ENCODE results near the gene CAMKMT.
"Not testable (repeated sequence)": the region's sequence is repeated elsewhere in the genome, so short reads cannot be mapped to it uniquely, and the experiment has no call there.

The CAMKMT gene

GRCh38 chr2:44360749-44361329, 908 bp upstream of the CAMKMT start:
- DNase-seq (ENCODE audit: low read depth) = no peak

GRCh38 chr2:44362207-44363015, 664 bp downstream of the CAMKMT start:
- no peak for DNase-seq (ENCODE audit: low read depth)

DNA sequence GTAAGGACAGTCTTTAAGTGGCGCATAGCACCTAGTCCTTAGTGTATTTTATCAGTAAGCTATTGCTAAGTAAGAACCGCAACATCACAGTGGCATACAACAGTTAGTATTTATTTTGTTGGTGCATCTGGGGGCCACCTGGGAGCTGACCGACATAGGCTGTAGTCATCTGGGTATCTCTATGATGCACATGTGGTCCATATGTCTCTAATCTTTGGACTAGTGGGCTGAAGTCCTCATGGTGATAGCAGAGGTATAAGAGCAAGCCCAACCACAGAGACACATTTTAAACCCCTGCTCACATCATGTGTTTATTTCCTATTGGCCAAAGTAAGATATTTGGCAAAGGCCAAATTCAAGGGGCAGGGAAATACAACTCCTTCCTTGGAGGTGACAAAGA, 2.9 kb downstream of the CAMKMT start:
- no peak for DNase-seq (ENCODE audit: low read depth)

- no peak for DNase-seq (ENCODE audit: low read depth)
These were observed 5.8 kb downstream of the CAMKMT start for GRCh38 chr2:44367591-44367990.

- no peak for DNase-seq (ENCODE audit: low read depth)
These were observed 7.6 kb downstream of the CAMKMT start for GRCh38 chr2:44369392-44369791.

DNA sequence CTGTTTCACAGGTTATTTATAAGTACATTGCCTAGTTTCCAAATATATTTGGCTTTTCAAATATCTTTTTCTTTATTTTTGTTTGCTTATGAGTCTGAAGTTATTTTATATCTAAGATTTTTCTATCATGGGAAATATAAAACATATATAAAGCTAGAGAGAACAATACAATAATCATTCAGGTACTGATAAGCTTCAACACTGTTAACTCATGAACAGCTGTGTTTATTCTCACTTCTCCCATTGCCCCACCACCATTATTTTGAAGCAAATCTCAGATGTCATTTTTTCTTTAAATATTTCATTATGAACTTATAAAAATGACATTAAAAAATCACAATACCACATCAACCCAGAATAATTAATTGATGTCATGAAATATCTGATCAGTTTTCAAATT, 9.7 kb downstream of the CAMKMT start:
- DNase-seq (ENCODE audit: low read depth) = no peak

DNA sequence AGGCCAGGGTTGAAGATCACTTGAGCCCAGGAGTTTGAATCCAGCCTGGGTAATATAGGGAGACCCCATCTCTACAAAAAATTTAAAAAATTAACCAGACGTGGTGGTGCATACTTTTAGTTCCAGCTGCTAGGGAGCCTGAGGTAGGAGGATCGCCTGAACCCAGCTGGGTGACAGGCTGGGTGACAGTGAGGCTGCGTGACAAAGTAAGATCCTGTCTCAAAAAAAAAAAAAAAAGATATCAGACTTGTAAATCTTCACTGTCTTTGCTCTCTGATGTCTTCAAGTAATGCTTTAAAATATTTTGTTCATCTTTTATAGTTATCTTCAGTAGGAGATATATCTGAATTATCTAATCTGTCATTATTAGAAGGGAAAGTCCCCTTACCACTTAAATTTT, 10.5 kb downstream of the CAMKMT start:
- DNase-seq (ENCODE audit: low read depth) = no peak

GRCh38 chr2:44377486-44377885, 15.7 kb downstream of the CAMKMT start:
- DNase-seq (ENCODE audit: low read depth) = no peak

GRCh38 chr2:44385226-44385625, 23.5 kb downstream of the CAMKMT start:
- DNase-seq (ENCODE audit: low read depth) = not testable (repeated sequence)

- DNase-seq (ENCODE audit: low read depth) = no peak
These were observed 27.1 kb downstream of the CAMKMT start for GRCh38 chr2:44388877-44389276.

DNA sequence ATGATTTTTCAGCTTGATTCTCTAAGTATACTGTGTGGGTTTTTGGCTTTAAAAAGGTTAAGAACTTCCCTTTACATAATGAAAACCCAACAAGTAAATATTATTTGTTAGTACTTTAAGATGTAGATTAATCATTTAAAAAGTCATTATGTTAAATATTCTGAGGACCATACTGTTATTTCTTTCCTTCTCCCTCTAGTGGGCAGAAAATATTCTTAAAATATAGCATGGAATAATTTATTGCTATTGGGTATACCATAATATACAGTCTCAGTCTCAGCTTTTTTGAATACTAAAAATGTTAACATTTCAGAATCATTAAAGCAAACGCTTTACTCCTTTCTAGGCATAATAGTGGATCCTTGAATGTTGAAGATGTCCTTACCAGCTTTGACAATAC, 28.1 kb downstream of the CAMKMT start:
- DNase-seq (ENCODE audit: low read depth) = no peak

DNA sequence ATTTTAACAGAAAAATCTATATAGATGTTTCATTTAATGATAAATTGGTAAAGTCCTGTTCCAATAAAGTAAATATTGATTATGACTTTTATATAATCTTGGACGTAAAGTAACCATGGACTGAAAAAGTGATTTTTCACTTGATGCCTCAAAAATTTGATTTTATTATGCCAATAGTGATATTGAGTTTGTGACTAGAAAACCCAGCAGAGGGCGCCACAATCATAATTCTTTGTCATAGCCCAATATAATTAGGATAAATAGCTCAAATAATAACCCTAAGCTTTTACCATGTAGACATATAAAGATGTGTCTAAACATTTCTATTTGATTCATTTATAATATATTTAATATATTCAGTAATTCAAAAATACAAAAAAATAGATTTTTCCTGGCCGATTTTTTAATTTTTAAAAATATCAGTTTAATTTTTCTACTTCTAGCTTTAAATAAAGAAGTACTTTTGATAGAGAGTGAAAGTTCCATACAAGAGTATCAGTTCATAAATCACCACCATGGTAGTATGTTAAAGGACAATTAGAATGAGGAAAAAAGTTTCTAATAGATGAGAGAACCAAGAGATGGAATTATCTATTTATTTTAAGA, 30.7 kb downstream of the CAMKMT start:
- DNase-seq (ENCODE audit: low read depth) = peak; percentile 17

DNA sequence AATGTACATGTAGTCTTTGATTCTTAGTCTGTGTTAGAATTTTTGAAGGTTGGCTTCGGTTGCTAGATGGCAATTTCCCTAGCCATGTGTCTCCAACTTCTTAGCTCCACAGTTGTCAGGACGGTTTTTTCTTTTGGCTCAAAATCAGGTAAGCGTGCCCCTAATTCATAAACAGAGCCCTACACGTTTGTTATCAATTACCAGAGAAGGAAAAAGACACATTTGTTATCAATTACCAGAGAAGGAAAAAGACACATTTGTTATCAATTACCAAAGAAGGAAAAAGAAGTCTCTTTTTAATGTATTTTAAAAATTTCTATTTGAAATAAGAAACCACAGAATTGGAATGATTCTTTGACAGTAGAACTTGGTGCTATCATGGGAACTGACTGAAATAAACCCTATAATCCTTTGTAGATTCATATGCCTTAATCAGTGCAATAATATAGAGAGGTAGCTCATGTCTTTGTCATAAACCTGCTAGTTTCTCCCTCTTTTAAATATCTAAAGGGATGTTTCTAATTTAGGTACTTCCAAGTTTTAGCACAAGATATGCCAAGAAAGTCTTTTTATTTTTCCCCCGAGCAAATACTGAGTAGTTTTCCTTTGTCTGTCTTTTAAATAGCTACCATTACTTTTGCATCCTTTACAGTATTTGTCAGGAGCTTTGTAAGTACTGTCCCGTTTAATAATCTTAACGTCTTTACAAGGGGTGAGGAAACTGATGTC, 35.9 kb downstream of the CAMKMT start:
- DNase-seq (ENCODE audit: low read depth) = no peak

- DNase-seq (ENCODE audit: low read depth) = no peak
These were observed 36.6 kb downstream of the CAMKMT start for GRCh38 chr2:44398243-44398897.

GRCh38 chr2:44420725-44421124, 59.0 kb downstream of the CAMKMT start:
- DNase-seq (ENCODE audit: low read depth) = no peak

GRCh38 chr2:44424211-44424610, 62.5 kb downstream of the CAMKMT start:
- DNase-seq (ENCODE audit: low read depth) = no peak

GRCh38 chr2:44429034-44429433, 67.3 kb downstream of the CAMKMT start:
- DNase-seq (ENCODE audit: low read depth) = no peak

GRCh38 chr2:44430342-44430741, 68.6 kb downstream of the CAMKMT start:
- DNase-seq (ENCODE audit: low read depth) = no peak

DNA sequence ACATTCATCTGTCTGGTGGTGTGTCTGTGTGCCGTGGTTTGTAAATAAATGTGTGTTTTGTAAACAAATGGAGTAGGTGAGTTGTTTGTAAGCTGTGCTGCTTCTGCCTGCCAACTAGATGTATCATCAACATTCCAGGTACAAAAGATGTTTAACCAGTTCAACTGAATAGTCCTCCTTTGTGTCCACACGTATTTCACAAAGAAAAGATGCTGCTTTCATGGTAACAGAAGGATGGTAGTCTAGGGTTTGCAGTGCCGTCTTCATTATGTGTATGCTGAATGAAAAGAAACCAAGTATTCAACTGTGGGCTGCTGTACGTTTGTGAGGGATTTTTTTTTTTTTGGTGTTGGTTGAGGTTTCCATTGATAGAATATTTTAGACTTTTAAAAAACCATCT, 72.1 kb downstream of the CAMKMT start:
- no peak for DNase-seq (ENCODE audit: low read depth)

GRCh38 chr2:44441200-44441599, 79.5 kb downstream of the CAMKMT start:
- no peak for DNase-seq (ENCODE audit: low read depth)

- no peak for DNase-seq (ENCODE audit: low read depth)
These were observed 80.3 kb downstream of the CAMKMT start for GRCh38 chr2:44442019-44442418.

DNA sequence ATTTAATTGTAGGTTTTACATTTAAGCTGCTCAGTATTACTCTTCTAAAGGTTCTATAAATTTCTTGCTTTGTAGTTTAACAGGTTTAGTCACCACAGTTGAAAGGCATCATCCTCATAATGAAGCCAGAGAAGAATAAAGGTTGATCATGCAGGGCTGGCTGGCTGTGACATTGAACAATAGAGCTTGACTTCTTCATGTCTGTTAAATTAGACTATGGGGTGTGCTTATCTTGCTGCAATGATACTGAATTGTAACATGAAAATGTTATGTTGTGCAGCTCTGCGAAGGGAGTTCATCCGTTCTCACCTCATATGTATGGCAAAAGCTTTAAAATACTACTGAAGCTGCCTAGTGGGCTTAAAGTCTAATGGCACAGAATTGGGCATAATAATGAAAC, 81.8 kb downstream of the CAMKMT start:
- DNase-seq (ENCODE audit: low read depth) = no peak
